ENCODE measurements around the gene GLB1L. TPM values are rescaled to one million over a fixed set of nuclear protein-coding genes. Genes with fewer than 3 reads are reported as not detected.
A peak's percentile ranks its signal among the peaks of the same experiment; 100 is the strongest.

The GLB1L gene
- total and polyA plus RNA-seq, 2 of the 8 experiments (the other 6 are each of a cell fraction or from before 2014, with no cell fraction given), result 3.7 to 4.0 TPM

GRCh38 chr2:219250049-219250781 is 5.0 kb upstream of the GLB1L start:
- Histone ChIP-seq H2BK120ac (replicated peaks; ENCODE audit: low read depth, low read length) (no peak overlapping the region), H3K27me3 (replicated peaks in 1 of 4; ENCODE audit: control insufficient read depth in 3 of 4, extremely low read depth in 1 of 4, insufficient read depth in 3 of 4, low read length in 3 of 4) (peaks cover 9 to 33% (median 25%) of the 10 kb centered on the region in 4 experiments), H3K79me2 (ENCODE audit: control insufficient read depth in 1 of 2, insufficient read depth in 2 of 2, low read length in 2 of 2) (peaks cover 0 to 5% of the 10 kb centered on the region in 2 experiments; a peak in 1 of 4 replicates), H2BK15ac (ENCODE audit: low read length) (no peak overlapping the region), H3K4me3 (ENCODE audit: extremely low read depth in 1 of 4, insufficient read depth in 2 of 4, low read depth in 3 of 4, low read length in 4 of 4) (no peak overlapping the region), H3K4ac (replicated peaks; ENCODE audit: insufficient read length, low read depth, low read length) (no peak overlapping the region), H4K91ac (replicated peaks; ENCODE audit: insufficient read length, low read length) (no peak overlapping the region), H2BK12ac (ENCODE audit: low read depth, low read length) (no peak overlapping the region), H3K9me3 (ENCODE audit: insufficient read depth in 2 of 2, low read depth in 1 of 2, low read length in 1 of 2) (no peaks in the 10 kb centered on the region), H3K79me1 (ENCODE audit: low read depth, low read length) (peaks cover 8% of the 10 kb centered on the region; the same call in 1 of the 2 replicates), H4K8ac (ENCODE audit: extremely low read depth, insufficient read depth, low read length) (no peak overlapping the region), H3K18ac (ENCODE audit: extremely low read depth, low read length) (no peak overlapping the region), H4K5ac (ENCODE audit: insufficient read length, low read depth, low read length) (no peak overlapping the region), H3K4me2 (ENCODE audit: insufficient read depth in 1 of 2, low read depth in 2 of 2, low read length in 2 of 2) (0 out of 4 replicates have a peak overlapping the region, but pooled peaks of 1 of the 2 experiments have one; percentile 20), H3K27ac (ENCODE audit: low read depth, low read length) (no peak overlapping the region), H2AFZ (ENCODE audit: low read length) (no peak overlapping the region), H4K20me1 (replicated peaks in 1 of 2; ENCODE audit: control insufficient read depth in 1 of 2, insufficient read depth in 2 of 2, low read length in 2 of 2) (peaks cover 0 to 2% of the 10 kb centered on the region in 2 experiments), H2BK20ac (ENCODE audit: low read length) (no peak overlapping the region), H3K23me2 (ENCODE audit: low read depth, low read length) (peaks cover 21% of the 10 kb centered on the region), H2AK5ac (ENCODE audit: low read depth, low read length) (no peak overlapping the region), H3K14ac (ENCODE audit: insufficient read length) (no peak overlapping the region), H3K36me3 (ENCODE audit: control insufficient read depth in 2 of 4, insufficient read depth in 4 of 4, low read length in 3 of 4) (peaks cover 0 to 9% (median 5%) of the 10 kb centered on the region in 4 experiments; a peak in 5 of 8 replicates), H3K9ac (replicated peaks in 1 of 4; ENCODE audit: extremely low read depth in 1 of 4, low read depth in 3 of 4, low read length in 3 of 4) (no peak overlapping the region), H3K56ac (replicated peaks; ENCODE audit: insufficient read length, low read depth, low read length) (no peak overlapping the region), H2BK5ac (ENCODE audit: low read depth, low read length) (no peak overlapping the region), H3K4me1 (replicated peaks in 1 of 4; ENCODE audit: control insufficient read depth in 3 of 4, insufficient read depth in 4 of 4, low read length in 3 of 4) (peaks cover 5 to 17% (median 10%) of the 10 kb centered on the region in 4 experiments), H3K23ac (ENCODE audit: insufficient read length) (no peak overlapping the region)
- no peak for TF ChIP-seq POU5F1 (IDR thresholded peaks at IDR 0.05; ENCODE audit: low read depth, low read length)
- no peak for TF ChIP-seq MAFK (IDR thresholded peaks at IDR 0.05; ENCODE audit: low read depth, low read length)
- TF ChIP-seq TCF12 (IDR thresholded peaks at IDR 0.05; ENCODE audit: low read depth, low read length), result no peak
- TF ChIP-seq EP300 (IDR thresholded peaks at IDR 0.05; ENCODE audit: borderline replicate concordance in 1 of 2, low read depth in 2 of 2, low read length in 2 of 2), result no peak
- no peak for TF ChIP-seq BRCA1 (IDR thresholded peaks at IDR 0.05; ENCODE audit: low read depth, low read length)
- 91% methylated on average over 22 of the region's 22 CpGs; no CpG with 5 or more reads in 1 of the 2 experiments for WGBS, 2 experiments (ENCODE audit: extremely low coverage in 1 of 2, insufficient coverage in 1 of 2, insufficient read length in 1 of 2, insufficient replicate concordance in 2 of 2, low coverage in 1 of 2, low lambda C conversion rate in 2 of 2, missing lambda C conversion rate in 1 of 2)
- ChIA-PET CTCF (ENCODE audit: partially characterized antibody) (interaction anchor here (0.7 to 6.6 kb wide), 11 partner anchors 11 to 279 kb away, joined by 3 to 118 read pairs (median 3); partner anchors contain the start of genes DNAJB2 and ZFAND2B), POLR2A (ENCODE audit: partially characterized antibody) (interaction anchor here (1.0 to 14.9 kb wide), 15 partner anchors 8 to 80 kb away, joined by 3 to 190 read pairs (median 5); partner anchors contain the start of genes ABCB6, ANKZF1, ATG9A and DNAJB2)
- no peak for FAIRE-seq
- no peak for DNase-seq (ENCODE audit: low read depth in 1 of 2, low spot score in 2 of 2)
